ENCODE data around the gene CAMTA1.

Gene CAMTA1

DNA sequence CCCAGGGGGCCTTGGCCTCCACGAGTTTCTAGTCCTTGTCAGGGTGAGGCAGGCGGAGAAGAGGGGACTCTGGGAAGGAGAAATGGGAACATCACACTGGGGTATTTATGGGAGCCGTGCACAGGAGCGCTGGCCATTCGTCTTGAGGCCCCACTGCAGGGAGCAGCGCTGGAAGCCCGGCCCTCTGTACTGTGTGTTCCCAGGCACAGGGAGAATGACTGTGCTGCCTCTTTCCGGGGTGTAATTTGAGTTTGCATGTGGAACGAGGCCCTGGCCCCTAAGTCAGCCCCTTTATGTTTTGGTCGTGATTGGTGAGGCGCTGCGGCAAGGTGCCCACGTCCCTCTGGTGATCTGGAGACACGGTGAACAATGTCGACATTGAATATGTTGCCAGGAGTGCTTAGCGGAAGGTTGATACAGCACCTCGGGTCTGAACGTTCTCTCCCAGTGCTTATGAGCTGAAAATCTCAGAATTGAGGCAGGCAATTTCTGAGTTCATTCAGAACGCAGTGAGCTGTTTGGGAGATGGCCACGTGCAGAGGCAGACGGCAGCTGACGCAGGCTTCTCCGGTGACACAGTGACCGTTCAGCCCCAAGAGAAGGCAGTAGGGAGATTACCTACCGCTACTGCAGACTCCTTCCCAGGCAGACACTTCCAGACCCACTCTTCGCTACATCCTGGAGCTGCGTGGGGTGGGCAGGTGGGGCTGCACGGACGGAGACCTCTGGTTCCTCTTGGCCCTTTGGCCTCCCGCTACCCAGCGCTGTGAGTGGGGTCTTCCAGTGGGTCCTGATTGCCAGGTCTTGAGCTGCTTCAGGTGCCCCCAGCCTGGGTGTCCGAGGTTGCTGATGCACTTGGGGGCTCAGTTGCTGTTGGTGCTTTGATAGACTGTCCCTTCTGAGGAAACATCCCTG, 265.8 kb downstream of the CAMTA1 start:
- DNase-seq (ENCODE audit: extremely low spot score), result no peak
- TF ChIP-seq ELF4 (IDR thresholded peaks at IDR 0.05) (no peak), ZNF384 (IDR thresholded peaks at IDR 0.05) (no peak), FOXM1 (IDR thresholded peaks at IDR 0.05; ENCODE audit: borderline replicate concordance) (no peak)
- POLR2A ChIA-PET, result no interaction called here
- CTCF ChIA-PET, result no interaction called here

DNA sequence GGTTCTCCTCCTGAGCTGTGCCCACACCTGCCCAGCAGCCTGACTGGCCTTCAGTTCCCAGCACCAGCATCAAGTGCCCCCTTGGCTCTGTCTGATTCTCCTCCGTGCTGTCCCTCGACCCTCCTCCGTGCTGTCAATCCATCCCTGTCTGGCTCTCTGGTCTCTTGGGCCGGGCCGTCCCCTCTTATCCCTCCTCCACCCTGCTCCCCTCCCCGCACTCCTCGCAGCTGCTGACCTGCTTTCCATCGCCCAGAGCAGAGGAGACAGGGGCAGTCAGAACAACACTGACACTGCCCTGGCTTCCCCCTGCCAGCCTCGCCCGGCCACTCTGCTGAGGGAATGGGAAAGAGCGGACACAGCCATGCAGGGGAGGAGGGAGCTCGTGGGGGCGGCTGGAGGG, 267.4 kb downstream of the CAMTA1 start:
- CTCF ChIA-PET, result interaction anchor here (1.5 kb wide), 1 partner anchor 10 kb away, joined by 8 read pairs; no protein-coding TSS in a partner anchor
- no peak for DNase-seq (ENCODE audit: extremely low spot score)
- POLR2A ChIA-PET, result no interaction called here
- TF ChIP-seq SUZ12 (IDR thresholded peaks at IDR 0.05) (no peak), FOXM1 (IDR thresholded peaks at IDR 0.05; ENCODE audit: borderline replicate concordance) (no peak)

DNA sequence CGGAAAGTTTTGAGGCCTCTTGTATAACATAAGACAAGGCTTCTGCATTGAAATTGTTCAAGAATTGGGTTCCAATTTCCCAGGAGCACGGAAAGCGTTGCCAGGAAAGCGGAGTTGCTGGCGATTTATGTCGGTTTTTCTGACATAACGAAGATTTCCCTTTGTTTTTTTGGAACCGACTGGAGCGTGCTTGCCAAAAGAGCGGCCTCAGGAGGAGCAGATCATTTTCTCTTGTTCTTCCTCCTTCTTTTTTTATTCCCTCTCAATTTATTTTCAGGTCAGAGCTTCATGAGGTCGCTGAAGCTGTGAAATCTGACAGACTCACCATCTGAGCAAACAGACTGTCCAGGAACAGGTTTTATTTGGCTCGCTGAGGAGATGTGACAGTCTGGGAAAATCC, 275.5 kb downstream of the CAMTA1 start:
- no peak for TF ChIP-seq ZNF384 (IDR thresholded peaks at IDR 0.05)
- TF ChIP-seq FOXK2 (IDR thresholded peaks at IDR 0.05), result no peak
- no peak for TF ChIP-seq L3MBTL2 (conservative IDR thresholded peaks at IDR 0.05)
- TF ChIP-seq, protein P1, sequence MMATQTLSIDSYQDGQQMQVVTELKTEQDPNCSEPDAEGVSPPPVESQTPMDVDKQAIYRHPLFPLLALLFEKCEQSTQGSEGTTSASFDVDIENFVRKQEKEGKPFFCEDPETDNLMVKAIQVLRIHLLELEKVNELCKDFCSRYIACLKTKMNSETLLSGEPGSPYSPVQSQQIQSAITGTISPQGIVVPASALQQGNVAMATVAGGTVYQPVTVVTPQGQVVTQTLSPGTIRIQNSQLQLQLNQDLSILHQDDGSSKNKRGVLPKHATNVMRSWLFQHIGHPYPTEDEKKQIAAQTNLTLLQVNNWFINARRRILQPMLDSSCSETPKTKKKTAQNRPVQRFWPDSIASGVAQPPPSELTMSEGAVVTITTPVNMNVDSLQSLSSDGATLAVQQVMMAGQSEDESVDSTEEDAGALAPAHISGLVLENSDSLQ (IDR thresholded peaks at IDR 0.05), result no peak
- TF ChIP-seq FOXM1 (IDR thresholded peaks at IDR 0.05; ENCODE audit: borderline replicate concordance), result no peak
- TF ChIP-seq CTBP1 (IDR thresholded peaks at IDR 0.05; ENCODE audit: borderline replicate concordance), result no peak
- no peak for TF ChIP-seq ARNT (IDR thresholded peaks at IDR 0.05)
- no peak for TF ChIP-seq HDGF (IDR thresholded peaks at IDR 0.05; ENCODE audit: borderline replicate concordance)
- no peak for TF ChIP-seq LEF1 (IDR thresholded peaks at IDR 0.05; ENCODE audit: borderline replicate concordance)
- no peak for TF ChIP-seq BHLHE40 (IDR thresholded peaks at IDR 0.05; ENCODE audit: borderline replicate concordance)
- TF ChIP-seq ELF4 (IDR thresholded peaks at IDR 0.05), result no peak
- no peak for TF ChIP-seq SUZ12 (IDR thresholded peaks at IDR 0.05)
- no peak for TF ChIP-seq NFRKB (IDR thresholded peaks at IDR 0.05)

DNA sequence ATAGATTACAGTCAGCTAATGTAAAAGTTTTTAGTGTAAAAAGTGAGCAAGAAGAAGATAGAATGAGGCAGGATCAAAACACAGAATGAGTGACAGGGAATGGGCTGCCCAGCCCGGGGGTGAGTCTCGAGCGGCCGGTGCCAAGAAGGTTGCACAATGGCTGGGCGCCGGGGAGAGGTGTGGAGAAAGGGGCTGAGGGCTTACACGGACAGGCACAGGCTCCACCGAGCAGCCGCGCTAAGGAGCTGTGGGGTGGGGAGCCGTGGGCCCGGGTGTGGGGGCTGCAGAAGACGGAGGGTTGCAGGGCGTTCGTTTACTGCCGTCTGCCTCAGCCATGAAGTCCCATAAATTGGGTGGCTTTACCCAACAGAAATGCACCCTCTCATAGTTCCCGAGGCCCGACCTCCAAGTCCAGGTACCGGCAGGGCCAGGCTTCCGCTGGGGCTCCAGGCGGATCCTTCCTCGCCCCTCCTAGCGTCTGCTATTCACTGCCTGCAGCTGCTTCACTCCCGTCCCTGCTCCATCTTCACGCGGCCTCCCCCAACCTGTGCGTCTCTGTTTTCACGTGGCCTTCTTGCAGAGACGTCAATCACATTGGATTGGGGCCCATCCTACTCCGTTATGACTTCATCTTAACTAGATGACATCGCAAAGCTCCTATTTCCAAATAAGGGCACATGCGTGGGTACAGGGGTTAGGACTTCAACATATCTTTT, 277.2 kb downstream of the CAMTA1 start:
- CTCF ChIA-PET, result interaction anchor here (1.1 kb wide), 1 partner anchor 8 kb away, joined by 4 read pairs; no protein-coding TSS in a partner anchor
- no peak for DNase-seq (ENCODE audit: extremely low spot score)
- TF ChIP-seq SUZ12 (IDR thresholded peaks at IDR 0.05) (no peak), HDGF (IDR thresholded peaks at IDR 0.05; ENCODE audit: borderline replicate concordance) (no peak), NFRKB (IDR thresholded peaks at IDR 0.05) (no peak), SP1 (IDR thresholded peaks at IDR 0.05) (no peak), TARDBP (IDR thresholded peaks at IDR 0.05) (no peak), FOXA1 (IDR thresholded peaks at IDR 0.05) (no peak)
- POLR2A ChIA-PET, result no interaction called here

More for the DNA sequence above, 275.5 kb downstream of the CAMTA1 start:
- ChIA-PET POLR2A (no interaction called here), CTCF (no interaction called here)
- no peak for DNase-seq (ENCODE audit: extremely low spot score)

DNA sequence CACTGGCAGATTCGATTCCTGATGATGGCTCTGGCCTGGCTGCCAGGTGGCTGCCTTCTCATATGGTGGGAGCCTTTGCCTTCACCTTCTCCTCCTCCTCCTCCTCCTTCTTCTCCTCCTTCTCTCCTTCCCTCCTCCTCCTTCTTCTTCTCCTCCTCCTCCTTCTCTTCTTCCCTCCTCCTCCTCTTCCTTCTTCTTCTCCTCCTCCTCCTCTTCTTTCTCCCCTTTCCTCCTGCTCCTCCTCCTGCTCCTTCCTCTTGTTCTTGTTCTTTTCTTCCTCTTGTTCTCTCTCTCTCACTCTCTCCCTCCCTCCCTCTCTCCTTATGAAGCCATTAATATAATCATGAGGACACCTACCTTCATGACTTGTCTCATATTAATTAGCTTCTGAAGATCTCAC, 278.7 kb downstream of the CAMTA1 start:
- CTCF ChIA-PET, result no interaction called here

DNA sequence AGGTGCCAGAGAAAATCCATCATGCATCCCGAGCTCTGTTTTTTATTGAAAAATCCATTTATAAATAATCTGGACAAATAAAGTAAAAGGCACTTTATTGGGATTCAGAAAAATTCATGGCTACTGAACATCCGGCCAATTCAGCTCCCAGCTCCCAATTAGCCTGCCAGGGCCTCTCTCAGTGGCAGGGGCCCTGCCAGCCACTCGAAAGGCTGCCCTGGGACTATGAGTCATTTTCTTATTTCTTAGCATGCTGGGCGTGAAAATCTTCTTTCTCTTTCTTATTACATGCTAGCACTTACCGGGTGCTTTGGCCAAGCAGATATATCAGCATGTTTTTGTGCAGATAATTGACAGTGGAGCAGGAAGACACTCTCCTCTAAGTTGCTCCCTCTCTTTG, 283.3 kb downstream of the CAMTA1 start:
- DNase-seq (ENCODE audit: extremely low spot score), result no peak
- TF ChIP-seq L3MBTL2 (conservative IDR thresholded peaks at IDR 0.05) (no peak), BHLHE40 (IDR thresholded peaks at IDR 0.05; ENCODE audit: borderline replicate concordance) (no peak), NFRKB (IDR thresholded peaks at IDR 0.05) (no peak), SUZ12 (IDR thresholded peaks at IDR 0.05) (no peak), FOXM1 (IDR thresholded peaks at IDR 0.05; ENCODE audit: borderline replicate concordance) (no peak), LEF1 (IDR thresholded peaks at IDR 0.05; ENCODE audit: borderline replicate concordance) (no peak), ARNT (IDR thresholded peaks at IDR 0.05) (no peak), ELF4 (IDR thresholded peaks at IDR 0.05) (no peak), HDGF (IDR thresholded peaks at IDR 0.05; ENCODE audit: borderline replicate concordance) (no peak), ZNF384 (IDR thresholded peaks at IDR 0.05) (no peak), TARDBP (IDR thresholded peaks at IDR 0.05) (no peak), CTBP1 (IDR thresholded peaks at IDR 0.05; ENCODE audit: borderline replicate concordance) (no peak), FOXK2 (IDR thresholded peaks at IDR 0.05) (no peak), FOXA1 (IDR thresholded peaks at IDR 0.05) (no peak)
- TF ChIP-seq, protein P1 (IDR thresholded peaks at IDR 0.05), result no peak
- CTCF ChIA-PET, result no interaction called here
- POLR2A ChIA-PET, result no interaction called here

More for the DNA sequence above, 278.7 kb downstream of the CAMTA1 start:
- TF ChIP-seq NFRKB (IDR thresholded peaks at IDR 0.05), result no peak
- no peak for DNase-seq (ENCODE audit: extremely low spot score)
- POLR2A ChIA-PET, result no interaction called here

DNA sequence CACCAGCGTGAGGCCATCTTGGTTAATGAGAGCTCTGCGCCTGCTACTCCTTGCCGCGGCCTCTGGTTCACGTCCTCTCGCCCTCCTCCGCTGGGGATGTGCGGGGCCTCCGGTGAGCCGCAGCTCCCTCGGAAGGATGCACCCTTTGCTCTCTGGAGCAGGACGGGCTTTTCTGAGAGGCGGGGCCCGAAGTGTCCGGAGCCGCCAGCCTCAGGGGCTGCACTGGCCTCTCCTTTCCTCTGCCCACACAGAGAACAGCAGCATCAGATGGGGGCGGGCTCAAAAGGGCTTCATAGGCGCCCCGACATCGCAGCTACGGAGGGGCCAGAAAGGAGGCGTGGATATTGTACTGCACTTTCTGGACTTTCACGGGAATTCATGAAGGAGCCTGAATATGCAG, 284.7 kb downstream of the CAMTA1 start:
- POLR2A ChIA-PET, result no interaction called here
- no peak for DNase-seq (ENCODE audit: extremely low spot score)
- TF ChIP-seq SP1 (IDR thresholded peaks at IDR 0.05) (no peak), CTBP1 (IDR thresholded peaks at IDR 0.05; ENCODE audit: borderline replicate concordance) (no peak), FOXA1 (IDR thresholded peaks at IDR 0.05) (no peak), FOXM1 (IDR thresholded peaks at IDR 0.05; ENCODE audit: borderline replicate concordance) (no peak), LEF1 (IDR thresholded peaks at IDR 0.05; ENCODE audit: borderline replicate concordance) (no peak), ZNF384 (IDR thresholded peaks at IDR 0.05) (no peak), ARNT (IDR thresholded peaks at IDR 0.05) (no peak), SUZ12 (IDR thresholded peaks at IDR 0.05) (no peak), NFRKB (IDR thresholded peaks at IDR 0.05) (no peak), BHLHE40 (IDR thresholded peaks at IDR 0.05; ENCODE audit: borderline replicate concordance) (no peak), L3MBTL2 (conservative IDR thresholded peaks at IDR 0.05) (no peak), TARDBP (IDR thresholded peaks at IDR 0.05) (no peak), FOXK2 (IDR thresholded peaks at IDR 0.05) (no peak), HDGF (IDR thresholded peaks at IDR 0.05; ENCODE audit: borderline replicate concordance) (no peak)
- TF ChIP-seq, protein P1 (IDR thresholded peaks at IDR 0.05), result no peak
- CTCF ChIA-PET, result interaction anchor here (0.6 to 2.3 kb wide), 17 partner anchors 8 to 350 kb away, joined by 3 to 12 read pairs (median 4); no protein-coding TSS in a partner anchor
